ENCODE results near the gene LY86.

Gene LY86

DNA sequence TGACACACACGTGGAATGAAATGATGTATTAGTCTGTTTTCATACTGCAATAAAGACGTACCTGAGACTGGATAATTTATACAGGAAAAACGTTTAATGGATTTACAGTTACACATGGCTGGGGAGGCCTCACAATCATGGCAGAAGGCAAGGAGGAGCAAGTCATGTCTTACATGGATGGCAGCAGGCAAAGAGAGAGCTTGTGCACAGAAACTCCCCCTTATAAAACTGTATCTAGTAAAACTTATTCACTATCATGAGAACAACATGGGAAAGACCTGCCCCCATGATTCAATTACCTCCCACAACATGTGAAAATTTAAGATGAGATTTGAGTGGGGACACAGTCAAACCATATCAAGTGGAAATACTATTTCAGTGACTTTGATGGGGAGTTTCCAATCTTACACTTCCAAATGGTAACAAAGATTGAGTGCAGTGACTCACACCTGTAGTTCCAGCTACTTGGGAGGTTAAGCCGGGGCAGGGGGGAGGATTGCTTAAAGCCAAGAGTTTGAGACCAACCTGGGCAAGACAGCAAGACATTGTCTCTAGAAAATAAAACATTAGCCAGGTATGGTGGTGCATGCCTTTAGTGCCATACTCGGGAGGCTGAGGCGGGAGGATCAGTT, 8.2 kb upstream of the LY86 start:
- in situ Hi-C loops (cut with HindIII; ENCODE audit: low pct_unique_long_range_greater_than_20kb, low sequenced_read_pairs), result no loop called here
- DNase-seq (ENCODE audit: low read depth in 1 of 2, low spot score in 1 of 2), result no peak
- TF ChIP-seq JUND (IDR thresholded peaks at IDR 0.05; ENCODE audit: low read depth), result no peak

DNA sequence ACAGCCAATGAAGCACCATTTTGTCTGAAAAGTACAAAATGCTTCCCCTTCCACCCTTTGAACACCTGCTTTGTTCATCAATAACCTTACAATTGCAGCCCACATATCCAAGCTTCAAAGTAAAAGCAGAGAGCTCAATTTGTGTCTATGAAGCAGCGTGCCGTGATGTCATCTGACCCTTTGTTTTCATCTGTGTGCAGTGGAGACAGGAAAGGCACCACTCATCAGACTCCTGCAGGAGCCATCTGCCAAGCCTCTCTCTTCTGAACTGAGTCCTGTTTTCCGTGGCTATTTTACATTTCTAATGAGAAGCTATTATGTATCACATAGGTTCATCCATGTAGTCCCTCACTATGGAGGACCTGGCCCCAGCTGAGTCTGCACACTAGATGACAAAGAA, 7.5 kb upstream of the LY86 start:
- DNase-seq (ENCODE audit: low read depth in 1 of 2, low spot score in 1 of 2), result no peak
- in situ Hi-C loops (cut with HindIII; ENCODE audit: low pct_unique_long_range_greater_than_20kb, low sequenced_read_pairs), result no loop called here
- no peak for TF ChIP-seq JUND (IDR thresholded peaks at IDR 0.05; ENCODE audit: low read depth)

DNA sequence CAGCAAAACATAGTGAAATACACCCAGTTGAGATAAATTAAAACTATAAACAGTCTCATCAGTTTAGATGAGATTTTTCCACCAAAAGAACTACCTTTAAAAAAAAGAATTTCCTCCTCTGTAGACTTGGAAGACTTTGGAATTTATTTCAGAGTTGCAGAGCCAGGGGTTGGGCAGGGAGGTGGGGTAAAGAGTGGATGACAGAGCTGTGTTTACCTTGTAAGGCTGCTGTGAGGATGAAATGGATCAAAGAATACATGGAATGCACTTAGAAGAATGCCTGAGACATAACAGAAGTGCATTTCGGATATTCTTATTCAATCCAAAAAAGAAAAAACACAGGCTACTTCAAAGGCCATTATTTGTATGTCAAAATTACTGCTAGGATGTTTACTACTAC, 6.4 kb upstream of the LY86 start:
- no peak for DNase-seq (ENCODE audit: low read depth in 1 of 2, low spot score in 1 of 2)
- TF ChIP-seq JUND (IDR thresholded peaks at IDR 0.05; ENCODE audit: low read depth), result no peak
- in situ Hi-C loops (cut with HindIII; ENCODE audit: low pct_unique_long_range_greater_than_20kb, low sequenced_read_pairs), result no loop called here

DNA sequence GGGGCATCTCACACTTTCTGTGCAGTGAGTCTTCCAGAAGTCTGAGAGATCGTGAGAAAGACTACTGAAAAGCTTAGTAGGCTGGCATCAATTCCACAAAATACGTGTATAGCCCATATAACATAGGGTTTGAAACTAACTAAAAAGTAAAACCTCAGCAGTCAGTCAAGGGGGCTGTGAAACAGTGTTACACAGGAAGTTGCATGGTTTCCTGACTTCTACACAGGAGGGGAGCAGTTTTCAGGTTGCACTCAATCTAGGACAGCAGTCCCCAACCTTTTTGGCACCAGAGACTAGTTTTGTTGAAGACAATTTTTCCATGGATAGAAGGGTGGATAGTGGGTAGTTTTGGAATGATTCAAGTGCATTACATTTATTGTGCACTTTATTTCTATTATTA, 4.7 kb upstream of the LY86 start:
- TF ChIP-seq JUND (IDR thresholded peaks at IDR 0.05; ENCODE audit: low read depth), result no peak
- in situ Hi-C loops (cut with HindIII; ENCODE audit: low pct_unique_long_range_greater_than_20kb, low sequenced_read_pairs), result no loop called here
- DNase-seq (ENCODE audit: low read depth in 1 of 2, low spot score in 1 of 2), result peak in 1 of 2 experiments; percentile 16

DNA sequence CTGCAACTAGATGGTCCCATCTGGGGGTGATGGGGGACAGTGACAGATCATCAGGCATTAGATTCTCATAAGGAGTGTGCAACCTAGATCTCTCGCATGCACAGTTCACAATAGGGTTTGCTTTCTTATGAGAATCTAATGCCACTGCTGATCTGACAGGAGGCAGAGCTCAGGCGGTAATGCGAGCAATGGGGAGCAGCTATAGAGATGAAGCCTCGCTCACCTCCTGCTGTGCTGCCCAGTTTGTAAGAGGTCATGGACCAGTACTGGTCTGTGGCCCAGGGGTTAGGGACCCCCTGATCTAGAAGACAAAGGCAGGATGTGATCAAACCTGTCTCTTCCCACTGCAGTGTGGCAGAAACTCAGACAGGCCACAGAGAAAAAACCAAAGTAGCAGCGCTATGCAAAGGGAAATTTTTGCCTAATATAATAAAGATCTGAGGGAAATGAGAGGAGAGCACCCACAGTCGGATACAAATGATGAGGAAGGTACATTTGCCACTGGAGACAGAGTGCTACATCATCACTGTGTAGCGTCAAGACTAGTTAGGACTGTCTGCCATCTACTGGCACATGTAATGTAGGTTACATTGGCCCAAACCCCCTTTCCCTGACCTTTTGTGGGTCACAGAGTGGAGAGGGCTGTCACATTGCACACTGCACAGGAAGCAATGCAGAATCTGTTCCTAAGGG, 4.1 kb upstream of the LY86 start:
- TF ChIP-seq JUND (IDR thresholded peaks at IDR 0.05; ENCODE audit: low read depth), result no peak
- DNase-seq (ENCODE audit: low read depth in 1 of 2, low spot score in 1 of 2), result peak in 1 of 2 experiments; percentile 42
- in situ Hi-C loops (cut with HindIII; ENCODE audit: low pct_unique_long_range_greater_than_20kb, low sequenced_read_pairs), result no loop called here

DNA sequence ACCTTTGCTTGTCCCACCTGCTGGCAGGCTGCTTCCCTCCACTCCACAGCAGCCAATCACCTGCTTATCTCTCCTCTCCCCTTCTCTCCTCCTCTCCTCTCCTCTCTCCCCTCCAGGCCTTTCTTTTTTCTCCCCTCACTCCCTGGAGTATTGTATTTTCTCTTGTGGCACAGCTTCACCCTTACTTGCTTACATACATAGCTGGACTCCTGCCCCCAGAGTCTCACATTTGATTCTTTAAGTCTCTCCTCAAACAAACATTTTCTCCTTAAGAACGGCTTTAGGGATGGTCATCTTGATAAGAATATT, 3.6 kb upstream of the LY86 start:
- no peak for DNase-seq (ENCODE audit: low read depth in 1 of 2, low spot score in 1 of 2)
- in situ Hi-C loops (cut with HindIII; ENCODE audit: low pct_unique_long_range_greater_than_20kb, low sequenced_read_pairs), result no loop called here
- TF ChIP-seq JUND (IDR thresholded peaks at IDR 0.05; ENCODE audit: low read depth), result no peak

DNA sequence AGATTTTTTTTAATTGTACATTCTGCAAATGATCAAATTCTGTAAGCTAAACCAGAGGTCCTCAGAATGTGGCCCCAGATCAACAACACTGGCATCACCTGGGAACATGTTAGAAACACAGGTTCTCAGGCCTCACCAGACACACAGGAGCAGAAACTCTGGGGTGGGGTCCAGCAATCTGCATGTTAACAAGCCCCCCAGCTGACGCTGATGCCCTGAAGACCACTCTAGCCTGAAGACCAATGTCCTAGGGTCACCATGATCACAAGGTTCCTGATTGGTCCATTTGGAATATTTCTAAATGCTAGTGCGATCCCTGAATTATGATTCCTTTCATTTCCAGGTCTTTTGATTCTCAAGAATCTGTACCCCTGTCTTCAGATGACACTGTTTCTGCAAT, 2.4 kb upstream of the LY86 start:
- in situ Hi-C loops (cut with HindIII; ENCODE audit: low pct_unique_long_range_greater_than_20kb, low sequenced_read_pairs), result no loop called here
- TF ChIP-seq JUND (IDR thresholded peaks at IDR 0.05; ENCODE audit: low read depth), result no peak
- DNase-seq (ENCODE audit: low read depth in 1 of 2, low spot score in 1 of 2), result no peak

DNA sequence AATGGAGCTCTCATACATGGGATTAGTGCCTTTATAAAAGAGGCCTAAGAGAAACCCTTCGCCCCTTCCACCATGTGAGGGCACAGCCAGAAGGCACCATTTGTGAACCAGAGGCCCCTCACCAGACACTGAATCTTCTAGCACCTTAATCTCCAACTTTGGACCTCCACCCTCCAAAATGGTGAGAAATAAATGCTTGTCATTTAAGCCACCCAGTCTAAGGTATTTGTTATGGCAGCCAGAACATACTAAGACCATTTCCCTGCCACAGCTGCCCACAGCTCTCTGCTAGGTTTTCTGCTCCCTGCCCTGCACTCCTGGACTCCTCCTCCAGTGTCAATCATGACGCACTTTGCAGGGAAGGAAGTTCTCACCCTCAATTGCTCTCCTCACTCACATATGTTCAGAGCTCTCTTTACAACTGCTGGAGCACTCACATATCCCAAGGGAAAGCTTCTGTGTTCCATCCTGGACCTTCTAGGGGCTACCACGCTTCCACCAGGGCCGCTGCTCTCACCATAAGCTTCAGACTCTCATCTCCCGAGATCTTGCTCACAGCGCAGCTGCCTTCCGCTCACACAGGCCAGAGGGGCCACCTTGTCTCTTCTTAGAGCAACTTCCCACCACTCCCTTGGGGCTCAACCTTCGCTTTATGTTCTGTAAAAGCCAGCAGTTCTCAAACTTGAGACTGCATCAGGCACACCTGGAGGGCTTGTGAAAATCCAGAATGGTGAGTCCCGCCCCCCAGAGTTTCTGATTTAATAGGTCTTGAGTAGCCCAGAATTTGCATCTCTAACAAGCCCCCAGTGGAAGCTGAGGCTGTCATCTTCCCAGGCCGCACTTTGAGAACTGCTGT, 1.6 kb upstream of the LY86 start:
- TF ChIP-seq JUND (IDR thresholded peaks at IDR 0.05; ENCODE audit: low read depth), result no peak
- in situ Hi-C loops (cut with HindIII; ENCODE audit: low pct_unique_long_range_greater_than_20kb, low sequenced_read_pairs), result no loop called here
- DNase-seq (ENCODE audit: low read depth in 1 of 2, low spot score in 1 of 2), result no peak

DNA sequence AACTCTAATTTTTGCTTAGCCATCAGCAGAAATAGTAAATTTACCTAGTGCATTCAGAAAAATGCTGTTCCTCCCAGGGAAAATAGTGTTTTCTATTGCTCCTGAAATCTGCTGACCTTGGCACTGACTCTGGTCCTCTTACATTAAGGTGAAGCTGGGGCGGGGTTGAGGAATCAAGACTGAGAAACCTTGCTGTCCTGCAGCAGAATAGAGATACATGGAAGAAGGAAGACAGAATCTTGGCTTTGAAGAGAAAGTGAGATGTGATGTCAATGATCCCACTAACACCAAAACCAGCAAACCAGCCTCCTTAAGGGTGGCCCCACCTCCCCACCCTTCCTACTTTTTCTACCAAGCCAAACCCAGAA, 840 bp upstream of the LY86 start:
- in situ Hi-C loops (cut with HindIII; ENCODE audit: low pct_unique_long_range_greater_than_20kb, low sequenced_read_pairs), result no loop called here
- DNase-seq (ENCODE audit: low read depth in 1 of 2, low spot score in 1 of 2), result no peak

DNA sequence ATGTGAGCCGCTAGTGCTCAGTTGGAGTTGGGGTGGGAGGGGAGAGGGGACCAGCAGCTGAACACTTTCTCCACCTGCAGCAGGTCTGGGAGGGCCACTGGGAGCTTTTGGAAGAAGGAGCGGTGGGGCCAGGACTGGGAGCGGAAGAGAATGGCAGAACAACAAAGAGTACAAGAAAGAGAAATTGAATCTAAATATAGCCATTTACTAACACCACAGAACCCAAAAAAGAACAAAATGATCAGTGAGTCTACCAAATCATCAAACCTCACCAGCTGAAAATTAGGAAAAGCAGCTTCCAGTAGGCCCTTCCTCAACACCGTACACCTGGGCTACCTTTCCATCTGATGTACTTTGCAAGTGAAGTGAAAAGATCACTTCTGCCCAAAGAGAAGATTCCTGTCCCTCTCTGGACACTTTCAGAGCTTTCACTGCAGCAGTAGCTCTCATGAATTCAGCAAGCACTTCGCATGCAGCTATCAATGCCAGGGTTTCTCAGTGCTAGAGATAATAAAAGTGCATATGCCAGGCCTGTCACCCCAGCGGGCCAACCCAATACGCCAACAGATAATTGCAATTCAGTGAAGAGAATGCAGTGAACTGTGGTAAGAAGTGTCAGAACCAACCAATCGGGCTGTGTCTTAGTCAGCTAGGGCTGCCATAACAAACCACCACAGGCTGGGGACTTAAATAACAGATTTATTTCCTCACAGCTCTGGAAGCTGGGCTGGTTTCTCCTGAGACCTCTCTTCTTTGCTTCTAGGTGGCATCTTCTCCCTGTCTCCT, 597 bp downstream of the LY86 start:
- no peak for DNase-seq (ENCODE audit: low read depth in 1 of 2, low spot score in 1 of 2)
- no peak for TF ChIP-seq JUND (IDR thresholded peaks at IDR 0.05; ENCODE audit: low read depth)
- in situ Hi-C loops (cut with HindIII; ENCODE audit: low pct_unique_long_range_greater_than_20kb, low sequenced_read_pairs), result no loop called here

More for the DNA sequence above, 840 bp upstream of the LY86 start:
- TF ChIP-seq JUND (IDR thresholded peaks at IDR 0.05; ENCODE audit: low read depth), result no peak

DNA sequence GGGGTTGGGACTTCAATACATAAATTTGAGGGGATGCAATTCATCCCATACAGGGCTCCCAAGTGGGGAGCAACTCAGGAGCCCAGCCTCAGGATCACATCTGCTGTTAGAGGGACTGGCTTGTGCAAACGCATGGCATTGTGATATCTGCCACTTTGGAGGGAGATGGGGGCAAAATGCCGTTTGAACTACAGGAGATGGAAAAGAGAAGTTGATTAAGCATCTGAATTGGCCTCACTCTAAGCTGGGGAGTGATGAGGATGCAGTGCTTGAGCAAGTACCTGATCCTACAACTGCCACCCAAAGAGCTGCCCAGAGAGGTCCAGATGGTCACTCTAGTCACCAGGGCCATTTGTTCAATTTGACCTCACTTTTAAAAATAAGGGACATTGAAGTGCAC, 2.0 kb downstream of the LY86 start:
- DNase-seq (ENCODE audit: low read depth in 1 of 2, low spot score in 1 of 2), result no peak
- no peak for TF ChIP-seq JUND (IDR thresholded peaks at IDR 0.05; ENCODE audit: low read depth)
- in situ Hi-C loops (cut with HindIII; ENCODE audit: low pct_unique_long_range_greater_than_20kb, low sequenced_read_pairs), result no loop called here

DNA sequence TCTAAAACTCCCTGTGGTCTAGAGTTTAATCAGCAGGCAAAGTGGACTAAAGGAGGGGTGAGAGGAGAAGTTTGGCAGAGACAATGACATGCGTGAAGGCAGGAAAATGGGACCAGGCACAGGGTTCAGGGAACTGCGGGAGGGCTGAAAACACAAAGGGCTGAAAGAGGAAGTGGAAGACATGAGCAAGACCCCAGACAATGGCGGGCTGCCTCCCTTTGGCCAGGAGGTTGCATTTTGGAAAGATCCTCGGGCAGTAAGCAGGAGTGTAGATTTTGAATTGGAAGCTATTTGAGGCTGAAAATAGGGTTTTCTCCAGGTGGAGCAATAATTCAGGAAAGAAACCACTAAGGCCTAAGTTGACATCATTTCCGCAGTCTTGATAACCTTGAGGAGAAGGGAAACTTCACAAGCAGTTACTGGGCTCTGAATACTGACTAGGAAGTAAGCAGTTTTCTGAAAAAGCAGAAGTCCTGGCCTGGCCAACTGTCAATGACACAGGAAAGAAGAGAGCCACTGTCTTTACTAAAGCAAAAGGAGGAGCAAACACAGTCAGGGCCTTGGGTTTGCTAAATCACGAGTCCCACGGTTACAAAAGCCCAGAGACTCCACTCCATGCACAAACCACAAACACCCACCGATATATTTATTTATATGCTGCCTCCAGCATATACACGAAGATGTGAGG, 3.4 kb downstream of the LY86 start:
- in situ Hi-C loops (cut with HindIII; ENCODE audit: low pct_unique_long_range_greater_than_20kb, low sequenced_read_pairs), result no loop called here
- TF ChIP-seq JUND (IDR thresholded peaks at IDR 0.05; ENCODE audit: low read depth), result no peak
- no peak for DNase-seq (ENCODE audit: low read depth in 1 of 2, low spot score in 1 of 2)

Data from T47D (cell line).